NCI-H82 (cell line): Measurements from ENCODE around the gene ASS1.

Source experiments
- DNase-seq: peaks from one replicate; lab custom pipeline; 2025; lab: John Stamatoyannopoulos, UW

The ASS1 gene

GRCh38 chr9:130498918-130499698 is 54.3 kb downstream of the ASS1 start:
- no peak for DNase-seq

- DNase-seq = no peak
Observed at GRCh38 chr9:130499804-130500263, 55.1 kb downstream of the ASS1 start.

- DNase-seq = peak; percentile 39
Observed at GRCh38 chr9:130500340-130501180, 55.8 kb downstream of the ASS1 start.

- no peak for DNase-seq
Observed at GRCh38 chr9:130501639-130502038, 56.9 kb downstream of the ASS1 start.

GRCh38 chr9:130508218-130508617 is 63.5 kb downstream of the ASS1 start:
- DNase-seq = no peak

- DNase-seq = no peak
Observed at GRCh38 chr9:130512199-130512598, 67.4 kb downstream of the ASS1 start.

GRCh38 chr9:130513078-130513477 is 68.3 kb downstream of the ASS1 start:
- DNase-seq = no peak

- DNase-seq = no peak
Observed at GRCh38 chr9:130518233-130518632, 73.5 kb downstream of the ASS1 start.

- DNase-seq = peak; percentile 55
Observed at GRCh38 chr9:130518943-130519799, 74.4 kb downstream of the ASS1 start.

- DNase-seq = no peak
Observed at GRCh38 chr9:130519927-130520326, 75.2 kb downstream of the ASS1 start.

GRCh38 chr9:130521715-130522114 is 77.0 kb downstream of the ASS1 start:
- DNase-seq = no peak

GRCh38 chr9:130522233-130522808 is 77.6 kb downstream of the ASS1 start:
- peak; percentile 99 for DNase-seq

GRCh38 chr9:130523921-130524320 is 79.2 kb downstream of the ASS1 start:
- DNase-seq = no peak

- DNase-seq = no peak
Observed at GRCh38 chr9:130526193-130526853, 81.6 kb downstream of the ASS1 start.

- no peak for DNase-seq
Observed at GRCh38 chr9:130526854-130527650, 82.3 kb downstream of the ASS1 start.

- DNase-seq = no peak
Observed at GRCh38 chr9:130527651-130528310, 83.0 kb downstream of the ASS1 start.

- DNase-seq = no peak
Observed at GRCh38 chr9:130528674-130529073, 83.9 kb downstream of the ASS1 start.

GRCh38 chr9:130530938-130531337 is 86.2 kb downstream of the ASS1 start:
- no peak for DNase-seq

- no peak for DNase-seq
Observed at GRCh38 chr9:130531670-130532069, 86.9 kb downstream of the ASS1 start.
